SKM-1 (cell line): ENCODE measurements around the gene XIRP1.
"Not testable (repeated sequence)": the region's sequence is repeated elsewhere in the genome, so short reads cannot be mapped to it uniquely, and the experiment has no call there.

ENCODE experiments used
- DNase-seq: peaks from one replicate; lab custom pipeline; 2025; ENCODE audit not compliant: unreplicated experiment; lab: John Stamatoyannopoulos, UW

The XIRP1 gene

GRCh38 chr3:39185959-39186691, 6.3 kb downstream of the XIRP1 start:
- DNase-seq: no peak

- DNase-seq: no peak
Observed at GRCh38 chr3:39185326-39185958, 7.0 kb downstream of the XIRP1 start.

- no peak for DNase-seq
Observed at GRCh38 chr3:39184968-39185285, 7.5 kb downstream of the XIRP1 start.

GRCh38 chr3:39184081-39184967, 8.1 kb downstream of the XIRP1 start:
- DNase-seq: no peak

GRCh38 chr3:39183211-39184080, 8.9 kb downstream of the XIRP1 start:
- no peak for DNase-seq

GRCh38 chr3:39181408-39182335, 10.7 kb downstream of the XIRP1 start:
- no peak for DNase-seq

GRCh38 chr3:39180546-39181346, 11.6 kb downstream of the XIRP1 start:
- DNase-seq: peak; percentile 50

- no peak for DNase-seq
Observed at GRCh38 chr3:39180183-39180545, 12.2 kb downstream of the XIRP1 start.

GRCh38 chr3:39178553-39178952, 13.8 kb downstream of the XIRP1 start:
- DNase-seq: no peak

- DNase-seq: peak; percentile 73
Observed at GRCh38 chr3:39177708-39178332, 14.6 kb downstream of the XIRP1 start.

- DNase-seq: no peak
Observed at GRCh38 chr3:39176025-39176714, 16.2 kb downstream of the XIRP1 start.

- DNase-seq: no peak
Observed at GRCh38 chr3:39173318-39174125, 18.9 kb downstream of the XIRP1 start.

- no peak for DNase-seq
Observed at GRCh38 chr3:39171860-39172259, 20.5 kb downstream of the XIRP1 start.

GRCh38 chr3:39170877-39171276, 21.5 kb downstream of the XIRP1 start:
- DNase-seq: not testable (repeated sequence)

GRCh38 chr3:39170461-39170860, 21.9 kb downstream of the XIRP1 start:
- no peak for DNase-seq

GRCh38 chr3:39169712-39170111, 22.7 kb downstream of the XIRP1 start:
- no peak for DNase-seq

GRCh38 chr3:39168156-39168780, 24.1 kb downstream of the XIRP1 start:
- no peak for DNase-seq
